Muscle of back (tissue), 11 donors: Measurements from ENCODE around the gene CDC14B. TPM values are rescaled to one million over a fixed set of nuclear protein-coding genes. Genes with fewer than 3 reads are reported as not detected.
A peak's percentile ranks its signal among the peaks of the same experiment; 100 is the strongest.
"Not testable (repeated sequence)": the region's sequence is repeated elsewhere in the genome, so short reads cannot be mapped to it uniquely, and the experiment has no call there.

Experiments
- DNase-seq, 3 donors: peaks; one replicate each; pipeline versions ENCODE4 v3.0.0 to v3.0.0-alpha.2; 2013
- polyA plus RNA-seq, 10 donors: library from polyadenylated mRNA; unstranded; fragments of 120-200 nt; gene quantifications; one replicate each; pipeline ENCODE4 v1.2.1, GENCODE V29; 2013; ENCODE audit not compliant: insufficient read length in 10 of 10

The CDC14B gene
- polyA plus RNA-seq, 10 donors: 10.6 to 18.8 (median 14.8) TPM

DNA sequence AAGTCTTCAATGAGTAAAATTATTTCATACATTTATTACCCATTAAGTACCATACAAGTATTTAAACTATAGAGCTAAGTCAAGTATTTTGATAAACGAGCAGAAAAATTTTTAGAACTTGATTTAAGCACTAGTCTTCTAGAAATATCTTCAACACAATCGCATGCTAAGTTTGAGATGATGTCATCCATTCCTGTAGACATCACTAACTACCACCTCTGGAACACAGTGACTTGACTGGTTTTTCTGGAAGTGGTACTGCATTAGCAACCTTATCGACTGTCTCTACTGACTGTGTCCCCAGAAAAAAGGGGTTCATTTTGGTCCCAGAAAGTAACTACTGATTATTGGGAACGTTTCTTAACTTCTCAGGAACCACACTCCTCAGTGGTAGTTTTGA lies 69.0 kb downstream of the CDC14B start:
- no peak for DNase-seq

DNA sequence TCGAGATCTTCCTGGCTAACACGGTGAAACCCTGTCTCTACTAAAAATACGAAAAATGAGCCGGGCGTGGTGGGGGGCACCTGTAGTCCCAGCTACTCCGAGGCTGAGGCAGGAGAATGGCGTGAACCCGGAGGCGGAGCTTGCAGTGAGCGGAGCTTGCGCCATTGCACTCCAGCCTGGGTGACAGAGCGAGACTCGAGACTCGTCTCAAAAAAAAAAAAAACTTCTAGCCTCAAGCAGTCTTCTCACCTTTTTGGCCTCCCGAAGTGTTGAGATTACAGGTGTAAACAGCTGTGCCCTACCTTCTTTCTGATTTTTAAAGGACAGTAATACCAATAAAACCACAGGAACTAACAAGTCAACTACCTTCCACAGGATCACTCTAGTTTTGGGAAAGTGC lies 76.5 kb downstream of the CDC14B start:
- DNase-seq: not testable (repeated sequence)

- no peak for DNase-seq
These were observed 79.5 kb downstream of the CDC14B start for GRCh38 chr9:96540106-96540505.

GRCh38 chr9:96532173-96532572 lies 87.5 kb downstream of the CDC14B start:
- DNase-seq: no peak

GRCh38 chr9:96524764-96525163 lies 94.9 kb downstream of the CDC14B start:
- no peak for DNase-seq

DNA sequence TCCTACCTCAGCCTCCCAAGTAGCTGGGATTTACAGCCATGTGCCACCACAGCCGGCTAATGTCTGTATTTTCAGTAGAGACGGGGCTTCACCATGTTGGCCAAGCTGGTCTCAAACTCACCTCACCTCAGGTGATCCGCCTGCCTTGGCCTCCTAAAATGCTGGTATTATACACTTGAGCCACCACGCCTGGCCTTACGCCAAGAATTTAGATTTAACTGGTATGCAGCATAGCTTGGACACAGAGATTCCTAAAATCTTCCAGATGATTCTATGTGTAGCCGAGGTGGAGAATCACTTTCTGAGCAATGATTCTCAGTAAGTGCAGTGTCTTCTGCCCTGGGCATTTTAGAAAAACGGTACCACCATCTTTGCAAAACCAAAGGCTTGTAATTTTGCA lies 95.6 kb downstream of the CDC14B start:
- DNase-seq: no peak

- no peak for DNase-seq
These were observed 96.3 kb downstream of the CDC14B start for GRCh38 chr9:96523374-96523773.

GRCh38 chr9:96522366-96522765 lies 97.3 kb downstream of the CDC14B start:
- no peak for DNase-seq

DNA sequence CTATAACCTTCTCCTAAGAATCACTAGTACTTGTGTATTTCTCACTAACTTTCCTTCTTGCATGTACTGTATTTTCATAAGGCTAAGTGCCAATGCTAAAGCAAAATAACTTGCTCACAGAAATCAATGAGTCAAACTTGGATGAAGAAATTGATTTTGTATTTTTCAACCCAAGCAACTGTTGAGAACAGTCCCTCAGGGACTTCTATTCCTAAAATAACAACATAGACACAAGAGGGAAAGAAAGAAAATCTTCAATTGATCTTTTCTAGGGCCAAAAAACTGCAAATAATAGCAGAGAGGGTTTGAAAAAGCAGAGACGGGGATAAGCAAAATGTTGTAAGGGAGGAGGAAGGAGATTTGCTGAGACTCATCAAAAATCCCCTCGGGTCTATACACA lies 99.9 kb downstream of the CDC14B start:
- DNase-seq: peak; percentile 46 to 79 (median 58)

DNA sequence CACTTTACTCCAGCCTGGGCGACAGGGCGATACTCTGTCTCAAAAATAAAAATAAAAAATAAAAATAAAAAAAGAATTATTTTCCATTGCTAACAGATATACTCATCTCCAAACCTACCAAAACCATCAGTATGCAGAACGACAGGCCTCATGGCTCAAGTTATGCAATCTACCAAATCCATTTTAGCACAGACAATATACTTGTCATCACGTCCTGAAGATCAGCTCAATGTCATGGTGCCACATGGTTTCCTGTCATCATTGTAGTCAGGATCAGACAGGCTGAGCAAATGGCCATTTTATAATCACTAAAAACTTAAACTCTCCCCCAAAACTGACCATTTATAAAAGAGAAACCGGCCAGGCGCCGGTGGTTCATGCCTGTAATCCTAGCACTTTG lies 100.5 kb downstream of the CDC14B start:
- no peak for DNase-seq

DNA sequence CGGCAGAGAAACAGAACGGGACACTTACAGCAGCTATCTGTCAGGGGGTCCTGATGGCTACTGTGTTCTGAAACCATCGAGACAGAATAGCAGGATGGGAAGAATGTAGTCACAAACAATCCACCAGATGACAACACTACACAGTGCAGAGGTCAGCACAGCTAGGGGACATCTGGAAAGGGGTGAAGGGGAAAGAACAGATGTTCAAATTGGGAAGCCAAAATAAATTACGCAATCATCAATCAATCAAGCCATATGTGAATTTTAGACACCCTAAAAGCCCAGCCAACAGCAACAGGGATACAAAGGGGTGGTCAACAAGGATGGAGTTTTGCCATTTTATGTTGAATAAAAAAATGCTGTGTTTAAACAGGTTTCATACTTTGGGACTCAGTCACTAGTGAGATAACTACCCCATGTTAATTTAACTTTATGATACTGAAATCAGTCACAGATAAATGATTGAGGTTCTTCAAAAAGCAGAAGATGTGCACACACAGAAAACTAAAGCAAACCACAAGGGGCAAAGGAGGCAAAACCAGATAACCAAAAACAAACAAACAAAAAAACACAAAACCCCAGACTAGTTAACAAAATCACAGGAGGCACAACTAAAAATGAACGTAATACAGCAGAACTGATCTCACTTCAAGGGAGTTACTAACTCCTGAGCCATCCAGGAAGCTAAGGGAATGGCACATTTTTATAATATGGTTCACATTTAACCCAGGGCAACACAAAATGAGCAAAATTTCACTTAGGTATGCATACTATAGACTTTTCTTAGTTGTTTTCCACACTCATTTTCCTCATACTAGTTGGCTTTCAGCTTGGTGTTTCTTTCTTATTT lies 103.8 kb downstream of the CDC14B start:
- DNase-seq: peak; percentile 24 to 66 (median 45)

- DNase-seq: peak; percentile 28 to 65 (median 39)
These were observed 104.9 kb downstream of the CDC14B start for GRCh38 chr9:96514800-96515158.

DNA sequence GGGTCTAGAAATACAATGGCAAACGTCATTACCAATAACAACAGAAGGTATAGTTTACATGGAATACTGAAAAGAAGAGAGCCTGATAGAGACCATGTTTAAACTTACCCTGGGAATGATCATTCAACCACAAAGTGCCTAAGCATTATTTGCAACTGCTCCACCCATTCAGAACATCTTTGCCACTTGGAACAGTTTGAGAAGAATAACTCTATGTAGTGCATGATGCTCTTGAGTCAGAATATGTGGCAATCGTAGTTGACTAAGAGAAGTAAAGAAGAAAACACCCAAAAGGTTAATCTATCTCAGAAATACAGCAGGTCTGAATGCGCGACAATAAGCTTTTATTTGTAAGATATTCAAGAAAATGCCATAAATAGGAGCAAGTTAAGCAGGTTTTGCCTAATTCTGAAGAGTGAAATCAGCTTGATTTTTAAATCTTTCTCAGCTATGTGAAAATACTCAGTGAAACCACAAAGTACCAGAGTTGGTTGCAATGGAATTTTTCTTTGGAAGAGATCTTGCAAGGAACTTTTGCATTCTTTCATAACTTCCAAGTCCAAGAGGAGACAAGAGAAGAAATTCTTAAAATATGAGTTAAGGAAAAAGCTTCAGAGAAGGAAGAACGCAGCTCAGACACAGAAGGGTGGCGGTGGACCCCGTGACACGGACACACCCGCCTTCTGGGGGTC lies 105.4 kb downstream of the CDC14B start:
- DNase-seq: peak in 1 of 3 donors; percentile 56

- DNase-seq: no peak
These were observed 106.0 kb downstream of the CDC14B start for GRCh38 chr9:96513622-96514021.

DNA sequence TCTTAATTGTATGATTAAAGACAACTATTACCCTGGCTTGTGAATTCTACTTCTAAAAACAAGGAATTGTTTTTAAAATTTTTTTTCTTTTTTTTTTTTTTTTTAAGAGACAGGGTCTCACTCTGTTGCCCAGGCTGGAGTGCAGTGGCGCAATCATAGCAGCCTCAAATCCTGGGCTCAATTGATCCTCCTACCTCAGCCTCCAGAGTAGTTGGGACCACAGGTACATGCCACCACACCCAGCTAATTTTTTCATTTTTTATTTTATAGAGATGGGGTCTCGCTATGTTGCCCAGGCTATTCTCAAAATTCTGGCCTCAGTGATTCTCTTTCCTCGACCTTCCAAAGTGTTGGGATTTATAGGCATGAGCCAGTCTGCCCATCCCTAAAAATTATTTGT lies 107.4 kb downstream of the CDC14B start:
- no peak for DNase-seq

GRCh38 chr9:96510258-96510657 lies 109.4 kb downstream of the CDC14B start:
- DNase-seq: no peak

- no peak for DNase-seq
These were observed 109.8 kb downstream of the CDC14B start for GRCh38 chr9:96509848-96510247.

GRCh38 chr9:96509026-96509425 lies 110.6 kb downstream of the CDC14B start:
- DNase-seq: no peak

- no peak for DNase-seq
These were observed 111.3 kb downstream of the CDC14B start for GRCh38 chr9:96508227-96508940.

- DNase-seq: no peak
These were observed 114.2 kb downstream of the CDC14B start for GRCh38 chr9:96505316-96505991.

DNA sequence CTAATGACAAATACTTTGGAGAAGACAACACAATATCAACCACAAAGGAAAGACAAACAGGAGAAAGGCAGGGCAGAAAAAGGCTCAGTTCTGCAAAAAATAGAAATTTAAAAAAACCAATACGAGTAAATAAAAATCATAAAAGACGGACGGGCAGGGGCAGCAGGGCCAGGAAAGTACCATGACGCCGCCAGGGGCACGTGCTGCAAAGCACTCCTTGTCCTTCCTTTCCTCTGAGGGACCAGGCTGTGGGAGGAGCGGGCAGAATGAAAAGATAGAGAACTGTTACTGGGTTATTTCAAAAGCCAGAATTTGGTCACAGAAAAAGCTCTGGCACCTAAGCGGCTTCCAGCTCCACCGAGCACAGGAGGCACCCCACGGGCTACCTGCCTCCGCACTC lies 115.7 kb downstream of the CDC14B start:
- no peak for DNase-seq

GRCh38 chr9:96503374-96503748 lies 116.3 kb downstream of the CDC14B start:
- not testable (repeated sequence) for DNase-seq
